Spinal cord (tissue), 10 donors: ENCODE measurements around the gene NPM3. TPM values are rescaled to one million over a fixed set of nuclear protein-coding genes. Genes with fewer than 3 reads are reported as not detected.
A peak's percentile ranks its signal among the peaks of the same experiment; 100 is the strongest.

Experiments used
- DNase-seq, 6 donors: peaks; one replicate each; pipeline versions ENCODE4 v3.0.0 to v3.0.0-alpha.2; 2013 to 2015; ENCODE audit warnings: low spot score in 6 of 6, low read depth in 4 of 6
- H3K27ac ChIP-seq: one replicate; pipeline ENCODE4 v1.5.1; 2013; ENCODE audit warnings: low read depth, low read length, control low read depth
- H3K27me3 ChIP-seq: one replicate; pipeline ENCODE4 v1.6.1; 2013; ENCODE audit warnings: low read length; ENCODE audit not compliant: control insufficient read depth, insufficient read depth
- H3K36me3 ChIP-seq: one replicate; pipeline ENCODE4 v1.6.1; 2013; ENCODE audit warnings: low read length; ENCODE audit not compliant: control insufficient read depth, insufficient read depth
- H3K4me1 ChIP-seq: one replicate; pipeline ENCODE4 v1.6.1; 2013; ENCODE audit warnings: low read length; ENCODE audit not compliant: control insufficient read depth, insufficient read depth
- H3K4me3 ChIP-seq: one replicate; pipeline ENCODE4 v1.5.1; 2013; ENCODE audit warnings: low read depth, low read length, control low read depth
- H3K9me3 ChIP-seq: one replicate; pipeline ENCODE4 v1.6.1; 2013; ENCODE audit warnings: low read length; ENCODE audit not compliant: control insufficient read depth, insufficient read depth
- whole genome bisulfite sequencing: methylation state at CpG from one replicate; pipeline ENCODE4 v1.1.5; 2013; ENCODE audit warnings: missing lambda C conversion rate; ENCODE audit not compliant: insufficient coverage; 5-methylcytosine and 5-hydroxymethylcytosine counted together
- polyA plus RNA-seq, 2 donors: library from polyadenylated mRNA; unstranded; fragments of 120-200 nt; gene quantifications; one replicate each; pipeline ENCODE4 v1.2.1, GENCODE V29; 2013; ENCODE audit not compliant: insufficient read length in 2 of 2
- total RNA-seq, 2 donors: library from RNA; depleted of rRNA in 1 of 2; stranded (reverse); fragments of 120-200 nt in 1 of 2; fragments of >200 nt in 1 of 2; gene quantifications; one replicate each; pipeline versions ENCODE4 v1.2.3 to v1.2.4, GENCODE V29; 2013 to 2014
- donor health status: healthy.

The NPM3 gene
- total and polyA plus RNA-seq, 4 donors = 20.0 to 40.6 (median 39.0) TPM

DNA sequence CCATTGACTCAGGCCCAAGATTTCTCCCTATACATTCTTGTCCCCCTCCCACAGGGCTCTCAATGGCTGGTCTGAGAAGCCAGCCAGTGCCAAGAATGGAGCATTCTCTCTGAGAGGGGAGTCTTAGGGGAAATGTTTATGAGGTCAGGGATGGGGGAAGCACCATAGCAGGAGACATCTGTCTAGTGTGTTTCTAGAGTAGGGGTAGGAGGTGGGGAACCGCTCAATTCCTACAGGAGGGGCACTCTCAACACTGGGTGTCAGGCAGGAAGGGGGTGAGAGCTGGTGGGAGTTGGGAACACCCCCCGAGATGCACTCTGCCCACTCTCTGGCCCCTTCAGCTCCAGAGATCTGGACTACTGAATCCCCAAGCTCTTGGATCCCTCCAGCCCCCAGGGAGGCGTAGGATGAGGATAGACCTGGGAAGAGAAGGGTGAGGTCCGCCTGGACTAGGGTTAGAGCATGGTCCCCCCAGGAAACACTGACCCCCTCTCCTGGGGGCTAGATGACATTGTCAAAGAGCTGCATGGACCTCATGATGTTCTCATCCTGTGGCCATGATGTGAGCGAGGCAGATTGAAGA lies 43.7 kb upstream of the NPM3 start:
- Histone ChIP-seq H3K36me3 (peaks cover 35% of the 10 kb centered on the region), H3K4me1 (peaks cover 27% of the 10 kb centered on the region), H3K27me3 (no peaks in the 10 kb centered on the region), H3K27ac (no peak overlapping the region), H3K4me3 (no peak overlapping the region), H3K9me3 (no peaks in the 10 kb centered on the region)
- 100% methylated on average over 3 of the region's 5 CpGs for WGBS
- DNase-seq = no peak

DNA sequence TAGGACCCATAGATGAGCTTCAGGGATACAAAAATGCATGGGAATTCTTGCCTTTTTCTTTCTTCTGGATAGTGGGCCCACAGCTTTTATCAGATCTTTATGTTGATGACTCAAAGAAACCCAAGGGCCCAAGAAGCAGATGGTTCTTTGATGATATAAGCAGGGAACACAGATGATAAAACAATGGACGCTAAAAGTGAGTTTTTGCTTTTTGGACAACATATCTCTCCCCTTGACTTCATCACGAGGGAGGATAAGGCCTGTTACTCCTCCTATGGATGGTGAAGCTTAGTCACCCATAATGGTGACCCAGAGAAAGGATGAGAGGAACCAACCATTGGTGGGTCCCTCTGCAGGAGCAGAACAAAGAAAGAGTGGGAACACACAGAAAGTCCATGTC lies 41.5 kb upstream of the NPM3 start:
- H3K9me3 ChIP-seq = no peaks in the 10 kb centered on the region
- WGBS = no CpG with 5 or more reads among the region's 2 CpGs
- H3K36me3 ChIP-seq = peaks cover 35% of the 10 kb centered on the region
- peaks cover 14% of the 10 kb centered on the region for H3K4me1 ChIP-seq
- no peak overlapping the region for H3K27ac ChIP-seq
- no peaks in the 10 kb centered on the region for H3K27me3 ChIP-seq
- H3K4me3 ChIP-seq = no peak overlapping the region
- DNase-seq = no peak

DNA sequence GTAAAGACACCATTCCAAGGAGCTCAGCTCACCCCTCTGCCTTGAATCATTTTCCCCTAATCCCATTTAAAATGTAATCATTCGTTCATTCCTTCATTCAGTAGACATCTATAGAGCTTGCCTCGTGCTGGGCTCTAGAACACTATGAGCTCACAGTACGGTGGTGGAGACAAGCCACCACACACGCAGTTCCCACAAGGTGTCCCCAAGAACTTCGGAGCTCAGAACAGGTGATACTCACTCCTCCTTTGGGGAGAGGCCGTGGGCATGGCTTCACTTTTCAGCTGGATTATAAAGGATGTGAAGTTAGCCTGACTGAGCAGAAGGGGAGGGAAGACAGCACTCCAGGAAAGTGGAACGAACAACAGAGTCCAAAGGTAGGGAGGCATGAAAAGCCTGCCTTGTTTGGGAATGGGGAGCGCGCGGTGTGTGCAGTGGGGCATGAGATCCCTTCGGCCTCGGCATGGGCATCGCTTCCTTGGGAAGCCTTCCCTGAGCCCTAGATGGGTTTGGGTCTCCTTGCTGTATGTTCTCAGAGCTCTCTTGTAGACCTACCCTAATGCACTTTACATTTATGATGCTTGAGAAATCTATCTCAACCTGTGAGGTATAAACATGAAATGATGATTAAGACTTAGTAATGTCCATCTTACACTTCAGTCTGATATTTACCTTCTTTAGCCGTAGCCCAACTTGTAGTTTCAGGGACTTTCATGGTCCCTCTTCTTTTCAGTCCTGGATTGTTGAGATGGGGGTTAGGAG lies 35.8 kb upstream of the NPM3 start:
- peak overlapping the region; percentile 93 for H3K4me3 ChIP-seq
- 3% methylated on average over 9 of the region's 14 CpGs for WGBS
- peaks cover 26% of the 10 kb centered on the region for H3K4me1 ChIP-seq
- peaks cover 2% of the 10 kb centered on the region for H3K36me3 ChIP-seq
- peak overlapping the region; percentile 94 for H3K27ac ChIP-seq
- H3K27me3 ChIP-seq = no peaks in the 10 kb centered on the region
- no peaks in the 10 kb centered on the region for H3K9me3 ChIP-seq
- DNase-seq = no peak

DNA sequence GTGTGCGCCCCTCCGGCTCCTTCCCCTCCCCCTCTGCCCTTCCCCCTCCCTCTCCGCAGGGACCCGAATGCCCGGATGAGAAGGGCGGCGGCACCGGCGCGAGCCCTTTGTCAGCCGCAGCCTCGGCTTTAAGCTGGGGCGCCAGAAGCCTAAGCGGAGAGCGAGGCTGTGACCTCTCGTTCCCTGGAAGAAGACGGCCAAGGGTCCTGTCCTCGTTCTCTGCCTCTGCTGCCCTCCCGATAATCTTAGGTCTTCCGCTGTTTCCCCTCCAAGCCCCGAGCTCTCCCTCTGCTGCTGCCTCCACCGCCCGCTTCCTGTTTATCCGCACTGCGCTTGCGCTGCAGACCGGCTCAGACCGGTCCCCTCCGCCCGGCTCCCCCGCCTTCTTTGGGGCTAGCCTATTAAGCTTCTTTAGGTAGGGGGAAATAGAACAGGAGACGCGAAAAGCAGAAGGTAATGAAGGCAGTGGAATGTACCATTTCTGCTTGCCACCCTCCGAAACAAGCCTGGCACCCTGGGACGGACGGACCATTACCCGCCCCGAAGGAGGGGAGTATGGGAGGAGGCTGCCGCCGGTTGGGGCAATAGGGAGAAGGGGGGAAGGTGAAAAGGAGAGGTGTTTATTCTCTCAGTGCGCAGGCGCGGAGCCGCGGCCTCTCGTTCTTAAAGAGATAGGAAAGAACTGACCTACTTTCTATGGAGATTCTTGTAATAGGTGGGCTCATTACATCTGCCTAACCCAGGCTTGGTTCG lies 35.0 kb upstream of the NPM3 start, which contains the start of gene OGA:
Gene OGA, minus strand, starts transcription at position 326 of the 753 bp plus-strand sequence. CDS start 422 bp downstream, outside the sequence.
- peaks cover under 1% of the 10 kb centered on the region for H3K36me3 ChIP-seq
- no peaks in the 10 kb centered on the region for H3K9me3 ChIP-seq
- H3K4me3 ChIP-seq = peak within 1 kb of the TSS; percentile 93
- peaks cover 29% of the 10 kb centered on the region for H3K4me1 ChIP-seq
- no peaks in the 10 kb centered on the region for H3K27me3 ChIP-seq
- peak; percentile 95 to 100 (median 97) for DNase-seq
- 0% methylated on average over 40 of the region's 47 CpGs for WGBS
- H3K27ac ChIP-seq = peak within 1 kb of the TSS; percentile 94

DNA sequence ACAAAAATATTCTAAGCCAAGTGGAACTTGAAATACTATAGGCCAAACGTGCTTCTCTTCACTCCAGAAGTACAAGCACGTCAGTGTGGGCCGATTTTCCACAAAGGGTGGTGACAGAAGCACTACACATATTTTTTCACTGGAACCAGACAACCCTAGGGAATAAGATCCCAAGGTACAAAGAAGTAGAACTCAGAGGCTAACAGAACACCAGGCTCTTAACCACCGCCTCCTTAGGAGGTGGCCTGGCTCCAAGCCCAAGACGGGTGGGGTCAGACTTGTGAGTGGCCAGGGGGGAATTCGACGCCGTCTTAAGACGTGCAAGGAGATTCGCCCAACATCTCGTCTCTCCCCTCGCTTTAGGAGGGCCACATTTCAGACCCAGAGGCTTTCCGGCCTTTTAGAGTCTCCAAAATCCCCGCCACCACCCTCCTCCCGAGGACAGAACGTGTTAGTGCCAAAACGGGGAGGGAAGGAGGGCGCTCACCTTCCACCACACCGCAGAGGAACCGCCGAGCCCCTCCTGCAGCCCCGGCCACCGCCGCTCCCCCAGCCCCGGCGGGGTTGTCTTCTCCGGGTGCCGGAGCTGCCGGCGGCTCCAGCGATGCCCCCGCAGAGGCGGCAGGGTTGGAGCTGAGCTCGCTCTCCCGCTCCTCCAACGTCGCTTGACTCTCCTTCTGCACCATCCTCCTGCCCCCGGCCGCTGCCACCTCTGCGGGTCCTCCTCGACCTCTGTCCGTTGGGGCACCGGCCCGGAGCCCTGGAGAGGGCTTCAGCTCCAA lies 34.3 kb upstream of the NPM3 start:
- DNase-seq = peak in 2 of 6 donors; percentile 81 to 93
- Histone ChIP-seq H3K9me3 (no peaks in the 10 kb centered on the region), H3K27me3 (no peaks in the 10 kb centered on the region), H3K4me3 (peak overlapping the region; percentile 93), H3K4me1 (peaks cover 29% of the 10 kb centered on the region), H3K36me3 (peaks cover 1% of the 10 kb centered on the region), H3K27ac (peak overlapping the region; percentile 94)
- WGBS = under 1% methylated on average over 39 of the region's 44 CpGs

DNA sequence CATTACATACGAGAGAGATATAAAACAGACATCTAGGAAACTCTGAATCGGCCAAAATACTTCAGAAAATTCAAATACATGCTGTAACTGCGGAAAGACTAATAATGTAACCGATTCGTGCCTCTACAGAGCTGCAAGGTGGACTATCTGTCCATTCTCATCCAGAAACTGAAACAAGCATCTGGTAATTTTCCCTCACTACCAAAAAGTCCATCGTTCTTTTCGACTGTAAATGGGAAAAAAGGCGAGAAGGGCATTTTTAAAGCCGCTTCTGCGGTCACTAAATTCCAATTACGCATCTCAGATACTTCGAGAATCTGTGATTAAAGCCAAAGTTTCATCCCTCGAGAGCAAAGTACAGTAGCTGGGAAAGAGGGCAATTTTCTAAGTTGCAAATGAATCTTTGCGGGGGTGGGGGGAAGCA lies 33.7 kb upstream of the NPM3 start:
- Histone ChIP-seq H3K27me3 (no peaks in the 10 kb centered on the region), H3K9me3 (no peaks in the 10 kb centered on the region), H3K4me1 (peaks cover 29% of the 10 kb centered on the region), H3K36me3 (peaks cover 6% of the 10 kb centered on the region), H3K4me3 (peak overlapping the region; percentile 93), H3K27ac (peak overlapping the region; percentile 94)
- WGBS = 0% methylated on average over 3 of the region's 14 CpGs
- DNase-seq = no peak

DNA sequence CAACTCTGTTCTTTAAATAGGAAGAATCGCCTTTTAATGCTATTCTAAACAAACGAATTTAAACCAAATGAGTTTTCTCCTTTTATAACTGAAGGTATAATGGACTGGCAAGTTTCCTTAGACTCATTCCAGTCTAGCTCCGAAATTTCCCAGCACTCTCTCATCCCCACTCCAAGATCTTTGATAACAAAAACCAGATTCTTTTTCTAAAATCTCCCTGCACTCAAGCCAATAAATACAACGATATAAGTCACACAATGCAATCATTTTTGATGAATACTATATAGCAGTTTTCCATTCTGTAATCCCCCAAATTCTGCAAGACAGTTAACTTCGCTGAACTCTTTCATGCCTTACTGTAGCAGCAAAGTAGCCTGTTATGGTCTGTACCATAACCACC lies 33.1 kb upstream of the NPM3 start:
- Histone ChIP-seq H3K27me3 (no peaks in the 10 kb centered on the region), H3K9me3 (no peaks in the 10 kb centered on the region), H3K4me1 (peaks cover 29% of the 10 kb centered on the region), H3K27ac (peak overlapping the region; percentile 94), H3K4me3 (peak overlapping the region; percentile 93), H3K36me3 (peaks cover 8% of the 10 kb centered on the region)
- peak in 1 of 6 donors; percentile 25 for DNase-seq
- WGBS = 0% methylated on average over 1 of the region's 5 CpGs

DNA sequence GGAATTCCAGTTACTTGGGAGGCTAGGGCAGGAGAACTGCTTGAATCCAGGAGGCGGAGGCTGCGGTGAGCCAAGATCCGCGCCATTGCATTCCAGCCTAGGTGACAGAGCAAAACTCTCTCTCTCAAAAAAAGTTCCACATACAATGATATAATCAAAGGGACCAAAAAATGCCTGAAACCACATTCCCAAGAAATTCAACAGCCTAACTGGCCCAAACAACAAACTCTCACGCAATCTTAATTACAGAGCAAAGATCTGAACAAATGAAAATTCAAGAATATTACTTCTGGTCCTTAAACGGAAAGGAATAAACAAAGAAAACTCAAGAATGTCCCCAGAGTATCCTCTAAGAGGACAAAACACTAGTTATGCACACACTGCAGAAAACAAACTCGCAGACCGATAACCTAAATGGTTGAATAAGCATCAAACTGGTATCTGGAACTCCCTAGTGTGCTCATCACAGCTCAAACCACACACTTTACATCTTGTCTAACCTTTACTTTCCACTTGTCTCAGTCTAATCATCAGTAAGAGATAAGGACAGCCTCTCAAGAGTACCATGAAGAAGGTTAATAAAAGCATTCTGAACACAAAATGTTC lies 31.3 kb upstream of the NPM3 start:
- H3K4me1 ChIP-seq = peaks cover 22% of the 10 kb centered on the region
- peak in 1 of 6 donors; percentile 56 for DNase-seq
- H3K27me3 ChIP-seq = no peaks in the 10 kb centered on the region
- WGBS = 64% methylated on average over 7 of the region's 8 CpGs
- H3K27ac ChIP-seq = no peak overlapping the region
- H3K4me3 ChIP-seq = peak overlapping the region; percentile 93
- no peaks in the 10 kb centered on the region for H3K9me3 ChIP-seq
- H3K36me3 ChIP-seq = peaks cover 22% of the 10 kb centered on the region

DNA sequence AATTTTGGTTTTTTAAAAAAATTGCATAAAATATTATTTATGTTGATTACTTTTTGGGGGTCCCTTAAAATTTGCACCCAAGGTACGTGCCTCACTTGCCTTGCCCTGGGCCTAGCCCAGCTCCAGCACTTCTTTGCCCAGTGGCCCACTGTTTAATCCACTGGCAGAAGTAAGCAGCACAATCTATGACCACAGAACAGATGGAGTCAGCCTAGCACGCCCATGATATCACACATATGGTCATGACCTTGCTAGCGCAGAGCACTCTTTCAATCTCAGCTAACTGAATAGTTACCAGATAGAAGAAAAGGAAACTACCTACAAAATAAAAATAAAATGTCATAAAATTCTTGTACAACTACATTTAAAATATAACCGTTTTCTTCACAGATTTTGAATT lies 29.4 kb upstream of the NPM3 start:
- Histone ChIP-seq H3K4me1 (peaks cover 13% of the 10 kb centered on the region), H3K27me3 (no peaks in the 10 kb centered on the region), H3K9me3 (no peaks in the 10 kb centered on the region), H3K4me3 (no peak overlapping the region), H3K36me3 (peaks cover 34% of the 10 kb centered on the region), H3K27ac (no peak overlapping the region)
- 88% methylated on average over 1 of the region's 4 CpGs for WGBS
- DNase-seq = no peak
